SK-N-SH (cell line): Measurements from ENCODE around the gene SUPV3L1. TPM values are rescaled to one million over a fixed set of nuclear protein-coding genes. Genes with fewer than 3 reads are reported as not detected.

Source experiments
- CTCF ChIA-PET: fragments of 300-600, 350-600 bp; formaldehyde crosslinking; extraction: SDS; loops from one replicate; lab custom pipeline; 2021; lab: Yijun Ruan, JAX
- POLR2A ChIA-PET: fragments of 350-600 bp; sonication (Branson Sonifier 250); formaldehyde crosslinking; extraction: SDS; loops from one replicate; lab custom pipeline; 2020; ENCODE audit warnings: antibody characterized with exemption, inconsistent platforms; lab: Yijun Ruan, JAX
- DNase-seq: peaks from one replicate; pipeline ENCODE4 v3.0.0; 2012
- H2AFZ ChIP-seq: fragments of 200-600 bp; sonication (generic); 2 replicates; pipeline ENCODE4 v1.8.1; 2016; ENCODE audit warnings: antibody characterized with exemption, mild to moderate bottlenecking, low read depth
- H3F3A ChIP-seq: fragments of 200-600 bp; sonication (generic); replicated peaks from 2 replicates; pipeline ENCODE3; 2016; ENCODE audit warnings: antibody characterized with exemption, mild to moderate bottlenecking; ENCODE audit not compliant: insufficient read depth
- H3K27ac ChIP-seq, 2 experiments: fragments of 200-500 bp in 1 of 2; fragments of 200-600 bp in 1 of 2; sonication (Bioruptor generic) in 1 of 2; sonication (generic), shearing (Covaris generic) in 1 of 2; 2 replicates each; pipeline versions ENCODE4 v1.5.1 to v1.6.1; 2014 to 2016; ENCODE audit warnings: low read depth in 2 of 2, inconsistent platforms in 1 of 2, low read length in 1 of 2, mild to moderate bottlenecking in 1 of 2, mixed read lengths in 1 of 2
- H3K27me3 ChIP-seq: fragments of 200-600 bp; sonication (generic), shearing (Covaris generic); 2 replicates; pipeline ENCODE4 v1.6.1; 2016; ENCODE audit warnings: mixed run types; ENCODE audit not compliant: insufficient read depth
- H3K36me3 ChIP-seq, 2 experiments: fragments of 200-500 bp in 1 of 2; fragments of 200-600 bp in 1 of 2; sonication (Bioruptor generic) in 1 of 2; sonication (generic) in 1 of 2; replicated peaks in 1 of 2; 2 replicates each; pipeline versions ENCODE3 to v1.5.1; 2014 to 2016; ENCODE audit warnings: low read length in 1 of 2, mild to moderate bottlenecking in 1 of 2; ENCODE audit not compliant: insufficient read depth in 2 of 2, control insufficient read depth in 1 of 2
- H3K4me1 ChIP-seq, 2 experiments: fragments of 200-500 bp in 1 of 2; fragments of 200-600 bp in 1 of 2; sonication (Bioruptor generic) in 1 of 2; sonication (generic), shearing (Covaris generic) in 1 of 2; 2 replicates each; pipeline versions ENCODE4 v1.5.1 to v1.6.1; 2014 to 2016; ENCODE audit warnings: low read depth in 1 of 2, low read length in 1 of 2, mixed run types in 1 of 2; ENCODE audit not compliant: insufficient read depth in 2 of 2, control insufficient read depth in 1 of 2
- H3K4me2 ChIP-seq: fragments of 200-600 bp; sonication (generic), shearing (Covaris generic); 2 replicates; pipeline ENCODE4 v1.6.1; 2017; ENCODE audit warnings: mixed run types
- H3K4me3 ChIP-seq, 2 experiments: fragments of 200-500 bp in 1 of 2; fragments of 200-600 bp in 1 of 2; sonication (Bioruptor generic) in 1 of 2; sonication (generic), shearing (Covaris generic) in 1 of 2; 2 replicates each; pipeline versions ENCODE4 v1.5.1 to v1.8.1; 2014 to 2016; ENCODE audit warnings: low read depth in 2 of 2, inconsistent platforms in 1 of 2, low read length in 1 of 2, mild to moderate bottlenecking in 1 of 2, mixed read lengths in 1 of 2, moderate library complexity in 1 of 2
- H3K79me2 ChIP-seq: fragments of 200-600 bp; sonication (generic); 2 replicates; pipeline ENCODE4 v1.8.1; 2017; ENCODE audit warnings: mild to moderate bottlenecking; ENCODE audit not compliant: insufficient read depth
- H3K9ac ChIP-seq: fragments of 200-600 bp; sonication (generic); 2 replicates; pipeline ENCODE4 v1.6.1; 2017; ENCODE audit warnings: mixed run types
- H3K9me2 ChIP-seq: fragments of 200-600 bp; sonication (generic); 2 replicates; pipeline ENCODE4 v1.6.1; 2017; ENCODE audit warnings: mixed run types
- H3K9me3 ChIP-seq: fragments of 200-600 bp; sonication (generic); 2 replicates; pipeline ENCODE4 v1.6.1; 2017; ENCODE audit warnings: mixed run types, mild to moderate bottlenecking, moderate library complexity
- H4K20me1 ChIP-seq: fragments of 200-600 bp; sonication (generic); 2 replicates; pipeline ENCODE4 v1.6.1; 2017; ENCODE audit warnings: mild to moderate bottlenecking, mixed run types; ENCODE audit not compliant: insufficient read depth
- CHD2 ChIP-seq: fragments of 150-350 bp; IDR thresholded peaks from 2 replicates; pipeline ENCODE4 v1.6.1; 2018; ENCODE audit warnings: low read length; ENCODE audit not compliant: partially characterized antibody
- FOSL2 ChIP-seq: IDR thresholded peaks from 2 replicates; pipeline ENCODE4 v1.4.0; 2012; ENCODE audit warnings: low read depth, mild to moderate bottlenecking, moderate library complexity, borderline replicate concordance
- FOXJ3 ChIP-seq: sonication (generic); formaldehyde crosslinking; IDR thresholded peaks from 2 replicates; pipeline ENCODE4 v1.5.1; 2020; ENCODE audit warnings: mild to moderate bottlenecking, missing genetic modification reagents
- FOXM1 ChIP-seq: IDR thresholded peaks from 2 replicates; pipeline ENCODE4 v1.4.0; 2012; ENCODE audit warnings: low read depth, mild to moderate bottlenecking
- GABPA ChIP-seq: IDR thresholded peaks from 2 replicates; pipeline ENCODE4 v1.4.0; 2012; ENCODE audit warnings: low read depth, mild to moderate bottlenecking
- GATA2 ChIP-seq: sonication (generic); formaldehyde crosslinking; IDR thresholded peaks from 2 replicates; pipeline ENCODE4 v1.5.0; 2020; ENCODE audit warnings: mild to moderate bottlenecking, missing genetic modification reagents
- JUND ChIP-seq: IDR thresholded peaks from 2 replicates; pipeline ENCODE4 v1.4.0; 2012
- MEF2A ChIP-seq: IDR thresholded peaks from 2 replicates; pipeline ENCODE4 v1.4.0; 2012; ENCODE audit warnings: low read depth, borderline replicate concordance
- MXI1 ChIP-seq: IDR thresholded peaks from 2 replicates; pipeline ENCODE4 v1.6.1; 2012; ENCODE audit warnings: mild to moderate bottlenecking, low read depth, low read length, improper control_type of control experiment
- NFIC ChIP-seq: IDR thresholded peaks from 2 replicates; pipeline ENCODE4 v1.4.0; 2012; ENCODE audit warnings: borderline replicate concordance
- RCOR1 ChIP-seq: fragments of 150-350 bp; IDR thresholded peaks from 2 replicates; pipeline ENCODE4 v1.6.1; 2017; ENCODE audit warnings: antibody characterized with exemption, low read length
- REST ChIP-seq: IDR thresholded peaks from 2 replicates; pipeline ENCODE4 v1.6.1; 2012; ENCODE audit warnings: mild to moderate bottlenecking, low read depth, low read length, moderate library complexity
- RXRA ChIP-seq: IDR thresholded peaks from 2 replicates; pipeline ENCODE4 v1.4.0; 2012; ENCODE audit warnings: low read depth, mild to moderate bottlenecking, borderline replicate concordance
- SIN3A ChIP-seq: IDR thresholded peaks from 2 replicates; pipeline ENCODE4 v1.6.1; 2012; ENCODE audit warnings: low read depth, mild to moderate bottlenecking, low read length, moderate library complexity, borderline replicate concordance
- SMC3 ChIP-seq: IDR thresholded peaks from 2 replicates; pipeline ENCODE4 v1.6.1; 2012; ENCODE audit warnings: low read depth, low read length, improper control_type of control experiment
- TEAD4 ChIP-seq: IDR thresholded peaks from 2 replicates; pipeline ENCODE4 v1.4.0; 2012; ENCODE audit warnings: mild to moderate bottlenecking, borderline replicate concordance; ENCODE audit not compliant: insufficient read depth
- USF1 ChIP-seq: IDR thresholded peaks from 2 replicates; pipeline ENCODE4 v1.4.0; 2012; ENCODE audit warnings: low read depth, borderline replicate concordance
- ZBTB33 ChIP-seq: IDR thresholded peaks from 2 replicates; pipeline ENCODE4 v1.4.0; 2012; ENCODE audit warnings: low read depth, borderline replicate concordance
- WGBS: methylation state at CpG from one replicate; pipeline ENCODE4 v1.1.6; 2017; ENCODE audit warnings: low lambda C conversion rate; 5-methylcytosine and 5-hydroxymethylcytosine counted together
- polyA plus RNA-seq, 3 experiments: library from polyadenylated mRNA; depleted of rRNA; stranded (reverse); fragments of >200 nt; gene quantifications; 2 replicates each; pipeline ENCODE4 v1.2.3, GENCODE V29; 2012
- TF ChIP-seq, protein P1 (sequence below): IDR thresholded peaks from 2 replicates; pipeline ENCODE4; 2012

Gene SUPV3L1
- polyA plus RNA-seq, 1 of the 3 experiments (the other 2 are of a cell fraction): 19.8 TPM

DNA sequence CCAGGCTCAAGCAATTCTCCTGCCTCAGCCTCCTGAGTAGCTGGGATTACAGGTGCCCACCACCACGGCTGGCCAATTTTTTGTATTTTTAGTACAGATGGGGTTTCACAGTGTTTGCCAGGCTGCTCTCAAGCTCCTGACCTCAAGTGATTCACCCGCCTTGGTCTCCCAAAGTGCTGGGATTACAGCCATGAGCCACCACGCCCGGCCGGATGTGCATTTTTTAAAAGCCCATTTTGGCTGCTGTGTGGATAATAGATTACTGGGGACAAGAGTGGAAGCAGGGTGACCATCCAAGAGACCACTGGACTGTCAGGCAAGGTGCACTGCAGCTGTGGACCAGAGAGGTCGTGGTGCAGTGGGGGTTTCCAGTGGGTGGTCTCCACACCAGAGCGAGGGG lies 61.5 kb downstream of the SUPV3L1 start:
- no peak overlapping the region for H3K9ac ChIP-seq
- H3K4me2 ChIP-seq: no peak overlapping the region
- ChIA-PET CTCF (interaction anchor here (1.0 to 6.9 kb wide), 6 partner anchors 95 to 279 kb away, joined by 3 to 105 read pairs (median 6); no protein-coding TSS in a partner anchor), POLR2A (no interaction called here)
- no peaks in the 10 kb centered on the region for H3F3A ChIP-seq
- TF ChIP-seq NFIC: no peak
- no peak for TF ChIP-seq SIN3A
- no peak for TF ChIP-seq FOXJ3
- no peak for TF ChIP-seq REST
- no peak for TF ChIP-seq SMC3
- no peak for TF ChIP-seq MEF2A
- TF ChIP-seq FOXM1: no peak
- TF ChIP-seq FOSL2: no peak
- no peaks in the 10 kb centered on the region for H3K9me3 ChIP-seq
- no peak overlapping the region for H2AFZ ChIP-seq
- H3K36me3 ChIP-seq: no peaks in the 10 kb centered on the region
- WGBS: 84% methylated on average over 7 of the region's 7 CpGs
- no peaks in the 10 kb centered on the region for H3K79me2 ChIP-seq
- H3K27ac ChIP-seq: no peak overlapping the region
- H4K20me1 ChIP-seq: no peaks in the 10 kb centered on the region
- DNase-seq: no peak
- no peaks in the 10 kb centered on the region for H3K27me3 ChIP-seq
- no peak overlapping the region for H3K4me3 ChIP-seq
- no peaks in the 10 kb centered on the region for H3K9me2 ChIP-seq
- no peaks in the 10 kb centered on the region for H3K4me1 ChIP-seq

GRCh38 chr10:69242040-69242851 lies 62.2 kb downstream of the SUPV3L1 start:
- H3K4me1 ChIP-seq: no peaks in the 10 kb centered on the region
- H3K4me3 ChIP-seq: no peak overlapping the region
- no peak for DNase-seq
- WGBS: 83% methylated on average over 11 of the region's 11 CpGs
- no peaks in the 10 kb centered on the region for H4K20me1 ChIP-seq
- H3F3A ChIP-seq: no peaks in the 10 kb centered on the region
- H3K9ac ChIP-seq: no peak overlapping the region
- H3K79me2 ChIP-seq: no peaks in the 10 kb centered on the region
- ChIA-PET POLR2A (no interaction called here), CTCF (interaction anchor here (0.9 to 2.0 kb wide), 8 partner anchors 8 to 279 kb away, joined by 3 to 12 read pairs (median 3); no protein-coding TSS in a partner anchor)
- H3K27me3 ChIP-seq: no peaks in the 10 kb centered on the region
- no peak overlapping the region for H3K4me2 ChIP-seq
- H3K9me2 ChIP-seq: no peaks in the 10 kb centered on the region
- H2AFZ ChIP-seq: no peak overlapping the region
- H3K36me3 ChIP-seq: no peaks in the 10 kb centered on the region
- TF ChIP-seq JUND: no peak
- no peak for TF ChIP-seq GATA2 (CRISPR knock-in tag)
- TF ChIP-seq GABPA: no peak
- TF ChIP-seq MXI1: no peak
- TF ChIP-seq RXRA: no peak
- TF ChIP-seq, protein P1, sequence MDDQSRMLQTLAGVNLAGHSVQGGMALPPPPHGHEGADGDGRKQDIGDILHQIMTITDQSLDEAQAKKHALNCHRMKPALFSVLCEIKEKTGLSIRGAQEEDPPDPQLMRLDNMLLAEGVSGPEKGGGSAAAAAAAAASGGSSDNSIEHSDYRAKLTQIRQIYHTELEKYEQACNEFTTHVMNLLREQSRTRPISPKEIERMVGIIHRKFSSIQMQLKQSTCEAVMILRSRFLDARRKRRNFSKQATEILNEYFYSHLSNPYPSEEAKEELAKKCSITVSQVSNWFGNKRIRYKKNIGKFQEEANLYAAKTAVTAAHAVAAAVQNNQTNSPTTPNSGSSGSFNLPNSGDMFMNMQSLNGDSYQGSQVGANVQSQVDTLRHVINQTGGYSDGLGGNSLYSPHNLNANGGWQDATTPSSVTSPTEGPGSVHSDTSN: no peak
- TF ChIP-seq CHD2: no peak
- TF ChIP-seq FOXJ3: no peak
- no peak for TF ChIP-seq RCOR1
- no peak for TF ChIP-seq FOXM1
- no peak for TF ChIP-seq USF1
- no peak for TF ChIP-seq NFIC
- TF ChIP-seq TEAD4: no peak
- no peak for TF ChIP-seq FOSL2
- no peak for TF ChIP-seq ZBTB33
- TF ChIP-seq SMC3: no peak
- TF ChIP-seq, all 33 proteins: peak for 0
- Histone ChIP-seq H3K27ac (no peak overlapping the region), H3K9me3 (no peaks in the 10 kb centered on the region)
